NCI-H146 treated with DMSO at 0.1 percent for 48 hours (cell line): Measurements from ENCODE around the gene SLC4A8.
"Not testable (repeated sequence)": the region's sequence is repeated elsewhere in the genome, so short reads cannot be mapped to it uniquely, and the experiment has no call there.

Experiments used
- DNase-seq: peaks from one replicate; lab custom pipeline; 2025; ENCODE audit not compliant: unreplicated experiment; lab: John Stamatoyannopoulos, UW

Gene SLC4A8

DNA sequence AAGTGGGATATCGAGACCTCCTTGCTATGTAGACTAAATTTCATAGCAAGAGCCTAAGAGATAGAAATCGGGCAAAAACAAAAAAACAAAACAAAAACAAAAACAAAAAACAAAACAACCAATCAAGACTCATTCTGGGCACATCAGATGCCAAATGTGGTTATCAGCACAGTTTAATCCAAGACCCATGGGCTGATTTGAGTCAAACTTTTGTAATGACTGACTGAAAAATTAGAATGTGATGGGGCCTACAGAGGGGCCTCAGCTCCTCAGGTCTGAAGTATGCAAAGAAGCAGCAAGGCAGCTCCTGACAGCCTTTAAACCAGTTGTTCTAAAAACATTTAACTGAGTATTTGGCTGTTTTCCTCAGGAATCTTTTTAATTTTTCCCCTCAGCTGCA, 49.3 kb downstream of the SLC4A8 start:
- no peak for DNase-seq

DNA sequence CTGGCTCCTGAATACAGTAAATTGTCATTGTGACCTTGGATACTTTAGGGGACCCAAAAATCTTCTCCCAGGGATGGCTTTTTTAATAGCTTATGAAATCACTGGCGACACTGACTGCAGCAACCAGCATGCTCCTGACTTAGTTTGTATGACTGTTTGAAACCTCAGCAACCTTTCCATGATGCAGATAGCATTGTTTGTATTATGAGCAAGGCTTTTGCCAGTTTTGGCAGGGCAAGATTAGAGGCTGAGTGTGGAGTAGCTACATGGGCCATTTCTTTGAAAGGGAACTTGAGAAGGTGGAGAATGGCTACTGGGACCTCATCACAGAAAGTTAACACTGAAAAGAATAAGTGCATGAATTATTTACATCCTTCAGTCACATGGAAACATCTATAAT, 50.9 kb downstream of the SLC4A8 start:
- DNase-seq = no peak

DNA sequence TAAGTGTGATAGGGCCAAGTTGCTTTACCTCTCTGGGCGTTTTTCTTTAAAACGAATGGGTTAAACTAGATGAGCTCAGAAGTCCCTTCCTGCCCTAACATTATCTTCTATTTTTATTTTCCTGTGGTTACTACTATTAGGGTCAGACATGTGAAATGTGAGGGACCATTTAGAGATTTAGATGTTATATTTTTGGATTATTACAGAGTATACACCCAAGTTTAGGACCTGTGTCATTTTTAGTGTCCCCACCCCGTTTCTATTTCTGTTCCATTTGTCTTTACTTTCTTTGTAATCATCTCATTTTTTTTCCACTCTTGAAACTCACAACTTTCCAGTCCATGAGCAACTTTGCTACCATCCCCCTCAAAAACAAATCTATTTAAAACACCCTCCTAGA, 56.3 kb downstream of the SLC4A8 start:
- no peak for DNase-seq

DNA sequence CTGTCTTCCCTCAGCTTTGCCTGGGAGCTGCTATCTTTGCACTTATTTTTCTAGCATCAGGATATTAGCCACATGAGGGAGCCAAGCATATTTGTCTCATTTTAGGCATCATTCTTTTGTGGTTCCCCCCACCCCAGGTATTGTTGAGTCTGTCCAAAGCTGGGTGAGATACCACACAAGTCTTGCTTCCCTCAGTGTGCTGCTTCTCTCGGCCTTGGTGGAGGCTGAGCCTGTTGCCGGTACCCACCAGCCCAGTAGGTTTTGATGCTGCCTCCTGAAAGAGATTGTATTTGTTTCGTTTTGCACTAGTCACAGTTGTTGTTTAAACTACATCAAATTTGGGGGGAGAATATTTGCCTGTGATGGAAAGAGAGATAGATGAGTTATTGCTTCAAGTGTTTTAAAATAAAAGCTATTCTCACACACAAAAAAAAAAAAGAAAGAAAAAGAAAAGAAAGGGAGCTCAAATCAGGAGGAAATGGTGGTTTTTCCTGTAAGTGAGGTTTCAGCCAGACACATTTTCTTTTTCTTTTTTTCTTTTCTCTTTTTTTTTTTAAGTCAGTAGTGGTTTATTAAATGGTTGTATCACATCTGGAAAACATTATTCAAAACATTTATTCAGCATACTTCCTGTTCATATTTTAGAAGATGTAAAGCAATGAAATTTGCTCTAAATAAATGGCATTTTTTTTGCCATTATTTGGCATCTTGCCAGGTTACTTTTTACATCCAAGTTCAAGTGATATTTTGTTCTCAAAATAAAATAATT, 58.5 kb downstream of the SLC4A8 start:
- no peak for DNase-seq

DNA sequence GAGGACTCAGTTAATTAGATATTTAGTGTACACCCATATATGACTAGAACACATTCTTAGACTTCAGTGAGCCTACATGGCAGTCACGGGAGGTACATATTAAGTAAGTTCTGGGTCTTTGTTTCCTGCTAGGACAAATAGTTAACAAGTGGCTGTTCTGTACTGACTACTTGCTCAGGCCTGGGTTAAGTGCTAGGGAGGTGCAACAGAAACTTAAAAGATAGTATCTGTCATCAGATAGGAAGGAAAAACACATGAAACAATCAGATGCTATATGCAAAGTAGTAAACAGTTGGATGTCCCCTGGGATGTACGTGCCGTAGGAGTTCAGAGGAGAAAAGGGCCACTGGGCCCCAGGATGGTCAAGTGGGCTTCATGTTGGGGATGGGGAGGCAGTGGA, 59.5 kb downstream of the SLC4A8 start:
- DNase-seq = no peak

DNA sequence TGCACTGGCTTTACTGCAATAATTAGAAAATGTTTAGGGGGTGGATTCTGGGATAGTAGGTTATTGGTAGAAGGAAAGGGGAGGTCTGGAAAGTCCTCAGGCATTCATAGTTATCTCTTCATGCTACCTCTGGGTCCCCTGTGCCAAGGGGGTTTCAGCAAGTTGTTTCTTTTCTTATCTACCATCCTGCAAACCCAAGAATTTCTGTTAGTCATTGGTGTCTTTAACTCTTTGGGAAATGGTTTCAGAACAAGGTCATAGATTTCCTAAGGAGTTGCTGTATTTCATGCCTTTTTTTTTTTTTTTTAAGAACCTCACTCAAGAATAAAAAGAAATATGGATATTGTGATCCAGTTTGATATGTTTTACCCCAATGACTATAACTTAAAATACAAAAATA, 63.6 kb downstream of the SLC4A8 start:
- DNase-seq = no peak

DNA sequence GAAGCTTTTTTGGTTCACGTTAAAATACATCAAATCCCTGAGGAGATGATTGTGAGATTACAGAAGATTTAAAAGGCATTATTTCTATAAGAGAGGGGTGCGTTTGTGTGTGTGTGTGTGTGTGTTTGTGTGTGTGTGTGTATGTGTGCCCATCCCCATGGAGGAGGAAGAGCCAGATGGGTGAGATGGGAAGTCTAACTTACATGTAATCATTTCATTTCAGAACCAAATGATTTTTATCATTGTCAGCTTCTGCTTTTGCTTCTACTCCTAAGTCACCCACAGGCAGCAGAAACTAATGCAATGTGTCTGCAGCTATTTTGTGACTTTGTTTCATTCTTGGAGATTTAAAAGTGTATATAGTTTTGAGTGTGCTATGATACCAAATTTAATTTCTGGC, 68.7 kb downstream of the SLC4A8 start:
- DNase-seq = no peak

DNA sequence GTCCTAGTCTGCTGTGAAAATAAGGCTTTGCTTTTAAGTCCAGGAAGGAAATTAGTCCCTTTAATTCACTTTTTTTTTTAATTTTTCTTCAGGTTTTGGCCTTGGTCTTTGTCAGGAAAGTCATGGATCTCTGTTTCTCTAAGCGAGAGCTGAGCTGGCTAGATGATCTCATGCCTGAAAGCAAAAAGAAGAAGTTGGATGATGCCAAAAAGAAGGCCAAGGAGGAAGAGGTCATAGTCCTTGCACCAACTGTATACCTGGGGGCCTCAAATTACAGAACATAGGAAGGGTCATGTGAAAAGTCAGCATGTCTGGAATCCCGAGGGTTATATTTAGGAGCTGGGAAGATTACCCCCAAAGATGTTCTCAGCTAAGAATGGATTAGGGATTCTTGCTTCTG, 72.3 kb downstream of the SLC4A8 start:
- DNase-seq = no peak

DNA sequence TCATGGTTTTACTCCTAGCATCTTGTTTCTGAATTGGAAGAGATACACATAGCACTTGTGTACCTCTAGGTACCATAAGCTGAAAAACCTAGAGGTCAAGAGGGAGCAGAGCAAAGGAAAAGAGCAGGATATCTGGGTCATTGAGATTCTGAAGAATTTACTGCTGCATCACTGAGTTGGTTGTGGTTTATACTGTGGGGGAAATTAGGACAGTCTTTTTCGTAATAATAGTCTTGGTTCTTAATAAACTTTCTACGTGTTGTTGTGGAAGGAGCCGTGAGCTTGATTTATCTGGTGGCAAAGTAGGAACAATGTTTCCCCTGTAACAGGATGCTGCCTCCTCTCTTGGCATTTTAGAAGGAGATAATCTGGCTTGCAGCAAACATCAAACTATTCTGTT, 80.2 kb downstream of the SLC4A8 start:
- DNase-seq = no peak

DNA sequence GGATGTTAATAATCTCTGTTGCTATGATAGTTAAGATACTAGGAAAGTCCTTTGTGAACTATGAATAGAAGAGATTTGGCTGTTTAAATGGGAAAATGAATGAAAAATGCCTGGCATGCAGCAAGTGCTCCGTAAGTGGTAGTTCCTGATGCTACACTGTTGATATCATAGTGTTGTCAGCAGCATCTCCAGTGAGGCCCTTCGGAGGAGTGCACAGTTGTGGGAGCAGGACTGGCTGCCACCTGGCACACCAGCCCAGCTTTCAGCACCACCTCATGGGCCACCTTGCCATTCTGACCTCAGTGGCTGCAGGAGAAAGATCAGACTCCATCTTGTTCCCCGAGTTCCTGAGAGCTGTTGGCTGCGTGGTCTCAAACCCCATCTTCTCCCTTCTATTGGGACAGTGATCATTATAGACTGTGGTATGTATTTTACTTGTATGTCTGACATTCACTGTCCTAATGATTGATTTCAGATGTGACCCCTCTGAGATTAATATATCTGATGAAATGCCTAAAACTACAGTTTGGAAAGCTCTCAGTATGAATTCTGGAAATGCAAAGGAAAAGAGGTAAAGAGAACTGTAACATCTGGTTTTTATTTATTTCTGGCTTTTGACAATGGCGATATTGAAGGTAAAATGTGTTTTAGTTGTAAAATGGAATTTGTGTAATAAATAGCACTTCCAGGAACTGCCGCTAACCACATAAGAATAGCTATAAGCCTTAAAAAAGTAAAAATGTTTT, 80.9 kb downstream of the SLC4A8 start:
- DNase-seq = no peak

DNA sequence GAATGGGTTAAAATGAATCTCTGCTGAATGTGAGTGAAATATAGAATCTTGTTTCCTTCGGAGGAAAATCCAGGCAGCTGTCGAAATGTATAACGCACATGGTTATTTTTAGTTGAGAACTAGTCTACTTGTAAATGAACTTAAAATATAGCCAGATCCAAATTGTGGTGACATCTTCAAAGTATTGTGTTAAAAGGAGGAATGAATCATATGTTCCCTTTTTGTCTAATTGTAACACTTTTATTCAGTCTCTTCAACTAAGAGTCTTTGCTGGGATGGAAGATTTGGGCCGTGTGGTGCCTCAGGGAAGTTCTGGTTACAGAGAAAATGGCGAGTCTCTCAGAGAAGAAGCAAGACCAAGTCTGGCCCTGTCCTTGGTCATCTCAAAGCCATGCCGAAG, 82.5 kb downstream of the SLC4A8 start:
- DNase-seq = no peak

DNA sequence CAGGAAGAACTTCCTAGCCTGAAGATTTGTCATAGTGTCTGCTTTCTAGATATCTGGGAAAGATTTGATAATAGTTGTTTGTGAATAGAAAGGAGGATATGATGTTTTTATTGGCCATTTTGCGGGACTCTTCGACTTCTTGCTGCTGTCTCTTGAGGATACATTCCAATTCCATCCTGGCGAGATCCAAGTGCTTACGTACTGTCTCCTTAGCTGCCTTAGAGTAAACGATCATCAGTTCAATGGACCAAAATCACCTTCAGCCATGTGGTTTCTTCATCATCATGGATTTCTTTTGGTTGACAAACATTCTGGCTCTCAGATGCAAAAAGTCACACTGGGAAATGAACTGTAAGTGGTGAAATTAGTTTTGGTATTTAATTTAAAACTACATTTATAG, 83.7 kb downstream of the SLC4A8 start:
- DNase-seq = no peak

DNA sequence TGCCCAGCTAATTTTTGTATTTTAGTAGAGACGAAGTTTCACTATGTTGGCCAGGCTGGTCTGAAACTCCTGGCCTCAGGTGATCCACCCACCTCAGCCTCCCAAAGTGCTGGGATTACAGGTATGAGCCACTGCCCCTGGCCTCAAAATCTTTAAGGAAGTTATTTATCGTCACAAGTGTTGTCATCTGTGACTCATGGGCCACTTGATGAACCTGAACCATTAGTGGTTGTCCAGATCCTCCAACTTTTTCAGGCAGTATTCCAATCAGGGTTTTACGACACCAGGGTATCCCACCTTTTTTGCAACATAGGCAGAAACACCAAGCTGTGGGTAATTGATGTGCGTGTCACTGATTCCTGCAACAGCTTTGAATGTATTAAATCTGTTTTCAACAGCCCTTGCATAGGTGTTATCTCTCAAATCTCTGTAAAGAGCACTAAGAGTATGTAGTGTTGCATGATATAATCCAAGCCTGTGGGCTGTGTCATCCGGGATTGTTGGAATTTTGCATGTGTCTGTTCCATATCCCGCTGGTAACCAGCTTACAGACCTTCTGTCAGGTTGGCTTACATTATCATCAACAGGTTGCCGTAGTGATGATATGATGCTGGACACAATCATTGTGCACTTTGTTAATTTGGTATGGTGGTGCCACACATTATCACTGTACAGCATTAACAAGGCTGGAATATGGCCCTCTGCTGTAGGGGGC, 87.1 kb downstream of the SLC4A8 start:
- no peak for DNase-seq

DNA sequence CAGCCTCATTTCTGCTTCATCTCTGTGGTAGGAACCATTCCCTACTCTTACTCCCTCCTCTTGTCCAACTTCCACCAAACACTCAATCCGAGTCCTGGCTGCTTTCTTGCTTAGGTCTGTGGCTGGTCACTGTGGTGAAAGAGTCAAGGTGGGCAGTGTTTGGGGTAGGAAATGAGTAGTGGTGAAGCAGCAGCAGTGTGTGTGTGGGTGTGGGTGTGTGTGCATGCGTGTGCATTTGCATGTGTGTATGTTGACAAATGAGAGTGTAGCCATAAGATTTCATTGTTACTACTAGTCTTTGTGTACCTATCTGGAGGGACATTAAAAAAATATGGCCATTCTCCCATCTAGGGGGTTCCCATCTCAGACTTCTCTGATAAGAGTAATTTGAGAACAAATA, 87.8 kb downstream of the SLC4A8 start:
- DNase-seq = no peak

DNA sequence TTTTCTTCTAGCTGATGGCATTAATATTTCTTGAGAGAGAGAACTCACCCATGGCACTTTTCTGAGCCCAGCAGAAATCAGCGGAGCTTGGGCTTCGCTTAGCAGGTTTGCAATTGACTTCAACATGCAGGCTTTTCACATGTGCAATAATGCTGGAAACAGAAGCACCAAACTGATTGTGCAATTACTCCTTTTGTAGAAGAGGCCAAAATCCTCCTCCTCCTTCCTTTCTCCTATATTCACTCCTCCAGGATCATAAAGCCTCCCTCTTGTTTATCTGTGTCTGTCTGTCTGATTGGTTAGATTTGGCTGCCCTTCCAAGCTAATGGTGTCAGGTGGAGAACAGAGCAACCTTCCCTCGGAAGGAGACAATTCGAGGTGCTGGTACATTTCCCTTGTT, 90.4 kb downstream of the SLC4A8 start:
- not testable (repeated sequence) for DNase-seq

DNA sequence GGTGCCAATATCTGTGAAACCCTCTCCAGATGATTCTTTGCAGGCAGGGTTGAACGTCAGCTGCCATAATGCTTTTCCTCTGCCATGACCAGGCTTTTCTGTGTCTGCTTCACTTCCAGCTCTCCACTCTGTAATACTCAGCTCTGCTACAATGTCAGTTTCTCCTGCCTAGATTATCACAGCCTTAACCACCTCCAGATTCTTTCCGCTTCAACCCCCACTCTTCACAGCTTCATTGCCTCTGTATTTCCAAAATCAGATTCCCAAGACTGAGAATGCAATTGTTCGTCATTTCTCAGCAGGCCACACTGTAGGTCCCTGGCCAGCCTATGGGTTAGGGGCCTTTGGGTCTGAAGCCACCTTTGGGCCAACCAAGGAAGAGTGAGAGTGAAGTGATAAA, 92.7 kb downstream of the SLC4A8 start:
- no peak for DNase-seq

DNA sequence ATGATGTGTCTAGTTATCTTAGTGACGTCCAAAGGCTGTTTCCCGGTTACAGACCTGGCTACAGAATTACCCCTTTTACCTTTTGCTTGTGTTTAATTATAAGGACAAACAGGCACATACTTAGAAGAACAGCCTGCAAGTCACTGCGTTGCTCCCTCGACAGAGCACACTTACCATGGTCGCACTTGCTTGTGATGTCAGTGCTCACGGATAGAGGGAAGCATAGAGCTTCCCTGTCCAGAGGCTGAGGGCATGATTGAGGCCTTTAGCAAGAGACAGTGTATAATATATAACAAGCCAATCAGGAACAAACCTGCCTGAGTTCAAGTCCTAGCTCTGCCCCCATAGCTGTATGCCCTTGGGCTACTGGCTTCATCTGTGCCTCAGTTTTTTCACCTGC, 93.2 kb downstream of the SLC4A8 start:
- DNase-seq = no peak

DNA sequence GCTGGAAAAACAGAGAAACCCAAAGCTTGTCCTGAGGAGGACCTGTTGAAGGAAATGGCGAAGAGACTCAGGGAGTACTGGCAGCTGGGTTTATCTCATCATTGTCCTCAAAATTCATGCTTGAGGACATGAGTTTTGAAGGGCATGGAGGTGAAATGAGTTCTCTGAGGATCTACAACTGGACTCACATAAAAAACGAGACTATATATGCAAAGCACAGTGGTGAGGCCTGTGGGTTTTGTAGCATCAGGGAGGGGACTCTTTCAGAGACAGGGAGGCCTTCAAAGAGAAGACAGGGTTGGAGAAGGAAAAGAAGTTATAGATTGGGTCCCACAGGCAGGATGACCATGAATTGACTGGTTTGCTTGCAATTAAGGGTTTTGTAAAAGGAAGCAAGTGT, 95.1 kb downstream of the SLC4A8 start:
- DNase-seq = no peak

DNA sequence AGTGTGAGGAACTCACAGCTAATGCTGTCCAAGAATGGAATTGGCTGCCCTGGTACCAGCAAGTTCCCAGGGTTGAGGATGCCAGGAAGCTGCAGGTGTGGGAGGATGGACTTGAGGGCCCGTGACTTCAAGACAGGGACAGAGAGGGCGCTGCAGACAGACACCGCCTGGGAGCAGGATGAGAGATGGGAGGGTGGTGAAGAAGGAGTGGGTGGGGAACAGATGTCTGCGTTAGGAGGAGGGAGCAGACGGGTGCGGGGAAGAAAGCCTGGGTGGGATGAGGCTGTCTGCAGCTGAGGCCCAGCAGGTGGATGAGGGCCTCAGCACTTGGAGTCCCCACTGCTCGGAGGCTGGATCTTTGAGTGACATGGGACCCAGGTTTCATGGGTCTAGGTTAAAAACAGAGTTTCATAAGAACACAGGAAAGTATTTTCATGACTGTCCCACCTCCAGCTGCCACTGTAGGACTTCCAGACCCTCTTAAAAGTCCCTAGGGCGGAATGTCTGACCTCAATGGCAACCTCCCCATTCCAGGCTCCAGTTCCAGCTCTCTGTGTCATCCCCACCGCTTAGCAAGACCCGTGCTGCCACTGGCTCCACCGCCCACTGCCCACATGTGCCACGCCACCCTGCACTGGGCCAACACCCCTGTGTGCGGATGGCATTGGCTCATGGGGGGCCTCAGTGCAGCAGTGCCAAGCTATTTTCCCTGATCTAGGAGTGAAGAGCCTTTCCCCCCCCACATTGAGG, 96.1 kb downstream of the SLC4A8 start:
- no peak for DNase-seq

DNA sequence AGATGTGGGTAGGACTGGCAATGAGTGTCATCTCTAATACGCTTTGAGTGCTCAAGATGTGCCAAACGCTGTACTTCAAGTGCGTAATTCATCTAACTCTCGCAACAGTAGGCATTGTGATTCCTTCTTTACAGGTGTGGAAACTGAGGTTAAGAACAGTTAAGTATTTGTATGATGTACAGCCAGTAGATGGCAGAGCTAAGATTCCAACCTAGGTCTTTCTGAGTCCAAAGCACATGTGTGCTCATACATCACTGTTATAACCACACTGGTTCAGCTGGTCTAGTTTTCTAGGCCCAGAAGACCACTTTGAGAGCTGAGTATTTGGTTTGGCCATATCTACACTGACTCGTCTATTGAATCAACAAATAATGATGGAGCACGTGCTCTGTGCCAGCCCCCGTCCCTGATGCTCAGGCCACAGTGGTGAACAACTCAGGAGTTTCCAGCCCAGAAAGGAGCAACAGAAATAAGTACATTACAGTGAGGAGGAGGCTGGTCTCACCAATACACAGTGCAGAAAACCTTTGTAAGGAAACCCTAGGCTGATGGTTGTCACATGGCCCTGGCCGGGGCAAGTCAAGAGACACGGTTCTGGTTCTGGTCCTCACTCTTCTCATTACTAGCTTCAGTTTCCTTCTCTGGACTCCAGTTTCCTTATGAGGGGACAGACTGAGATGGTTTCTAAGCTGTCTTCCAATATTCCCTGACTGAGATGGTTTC, 97.1 kb downstream of the SLC4A8 start:
- no peak for DNase-seq

DNA sequence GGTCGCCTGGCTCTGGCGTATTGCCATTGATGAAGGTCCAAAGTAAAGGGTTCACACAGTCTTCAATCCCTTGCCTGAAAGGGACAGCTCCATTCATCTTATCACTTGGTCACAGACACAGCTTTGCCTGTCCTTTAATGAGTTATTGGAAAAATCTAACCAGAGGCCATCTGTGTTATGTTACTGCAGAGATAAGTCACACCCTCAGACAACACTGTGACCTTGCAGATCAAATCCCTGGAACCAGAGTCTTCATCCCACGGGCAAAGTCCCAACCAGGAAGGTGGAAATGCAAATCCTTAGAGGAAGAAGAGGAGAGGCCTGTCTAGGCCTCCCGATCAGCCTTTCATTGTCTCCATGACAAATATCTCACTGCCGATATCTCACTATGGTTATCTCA, 98.1 kb downstream of the SLC4A8 start:
- DNase-seq = no peak
